M059J (cell line): ENCODE results near the gene NOP9. TPM values are rescaled to one million over a fixed set of nuclear protein-coding genes. Genes with fewer than 3 reads are reported as not detected.
"Not testable (repeated sequence)": the region's sequence is repeated elsewhere in the genome, so short reads cannot be mapped to it uniquely, and the experiment has no call there.

ENCODE experiments used
- DNase-seq: peaks from one replicate; pipeline ENCODE4 v3.0.0-alpha.2; 2012; ENCODE audit warnings: low read depth
- total RNA-seq: library from RNA; depleted of rRNA; stranded (reverse); fragments of >200 nt; shearing (Covaris generic); gene quantifications from 2 replicates; pipeline ENCODE4 v1.2.3, GENCODE V29; 2014; rRNA removed

Gene NOP9
- total RNA-seq, 1 experiment from 2014 or later = 14.0 TPM

- no peak for DNase-seq
Measured at GRCh38 chr14:24351517-24351916, 51.9 kb downstream of the NOP9 start.

GRCh38 chr14:24353559-24354481, 54.2 kb downstream of the NOP9 start:
- DNase-seq = no peak

- DNase-seq = not testable (repeated sequence)
Measured at GRCh38 chr14:24354482-24354825, 54.8 kb downstream of the NOP9 start.

- no peak for DNase-seq
Measured at GRCh38 chr14:24355009-24355408, 55.4 kb downstream of the NOP9 start.

GRCh38 chr14:24356208-24356607, 56.6 kb downstream of the NOP9 start:
- no peak for DNase-seq

Other genes with a start within 250 kb of the NOP9 start
- gene CARMIL3, start 247.8 kb upstream of the NOP9 start, total RNA-seq = not detected in 2 replicates
- not detected in 2 replicates for gene CPNE6, start 228.3 kb upstream of the NOP9 start, total RNA-seq
- gene PCK2, start 205.5 kb upstream of the NOP9 start, total RNA-seq = 3.5 and 15.6 TPM in 2 replicates
- 67.7 and 78.7 TPM in 2 replicates for gene DCAF11, start 185.1 kb upstream of the NOP9 start, total RNA-seq
- 1.3 and 4.9 TPM in 2 replicates for gene NRL, start 184.9 kb upstream of the NOP9 start, total RNA-seq
- gene FITM1, start 169.2 kb upstream of the NOP9 start, total RNA-seq = 0.27 TPM in 1 of 2 replicates, not detected in the other
- gene PSME1, start 163.7 kb upstream of the NOP9 start, total RNA-seq = 358 and 437 TPM in 2 replicates
- gene EMC9, start 158.3 kb upstream of the NOP9 start, total RNA-seq = 30.1 and 30.6 TPM in 2 replicates
- 342 and 389 TPM in 2 replicates for gene PSME2, start 153.2 kb upstream of the NOP9 start, total RNA-seq
- gene RNF31, start 152.4 kb upstream of the NOP9 start, total RNA-seq = 64.9 and 68.0 TPM in 2 replicates
- 153 and 160 TPM in 2 replicates for gene IRF9, start 138.6 kb upstream of the NOP9 start, total RNA-seq
- gene REC8, start 127.8 kb upstream of the NOP9 start, total RNA-seq = 1.3 and 4.8 TPM in 2 replicates
- gene IPO4, start 111.0 kb upstream of the NOP9 start, total RNA-seq = 26.8 and 141 TPM in 2 replicates
- gene TM9SF1, start 104.4 kb upstream of the NOP9 start, total RNA-seq = 132 and 141 TPM in 2 replicates
- gene TSSK4, start 94.2 kb upstream of the NOP9 start, total RNA-seq = not detected in 2 replicates
- 36.5 and 44.8 TPM in 2 replicates for gene CHMP4A, start 86.4 kb upstream of the NOP9 start, total RNA-seq
- 16.9 and 23.4 TPM in 2 replicates for gene MDP1, start 83.8 kb upstream of the NOP9 start, total RNA-seq
- 335 and 388 TPM in 2 replicates for gene NEDD8, start 67.5 kb upstream of the NOP9 start, total RNA-seq
- 85.6 and 114 TPM in 2 replicates for gene GMPR2, start 66.9 kb upstream of the NOP9 start, total RNA-seq
- gene TINF2, start 57.2 kb upstream of the NOP9 start, total RNA-seq = 45.9 and 58.1 TPM in 2 replicates
- gene TGM1, start 36.7 kb upstream of the NOP9 start, total RNA-seq = 0.05 and 0.12 TPM in 2 replicates
- 15.4 and 17.7 TPM in 2 replicates for gene RABGGTA, start 28.3 kb upstream of the NOP9 start, total RNA-seq
- 15.4 and 20.9 TPM in 2 replicates for gene DHRS1, start 70 bp upstream of the NOP9 start, total RNA-seq
- gene CIDEB, start 8.1 kb downstream of the NOP9 start, total RNA-seq = not detected in 2 replicates
- 0.64 and 1.2 TPM in 2 replicates for gene LTB4R2, start 10.3 kb downstream of the NOP9 start, total RNA-seq
- gene LTB4R, start 11.7 kb downstream of the NOP9 start, total RNA-seq = 0.98 and 1.9 TPM in 2 replicates
- not detected in 2 replicates for gene ADCY4, start 35.2 kb downstream of the NOP9 start, total RNA-seq
- gene RIPK3, start 40.1 kb downstream of the NOP9 start, total RNA-seq = not detected in 2 replicates
- gene NFATC4, start 68.3 kb downstream of the NOP9 start, total RNA-seq = 0.37 and 0.44 TPM in 2 replicates
- gene NYNRIN, start 99.2 kb downstream of the NOP9 start, total RNA-seq = not detected in 2 replicates
- gene CBLN3, start 129.8 kb downstream of the NOP9 start, total RNA-seq = 0.15 and 1.2 TPM in 2 replicates
- gene KHNYN, start 130.1 kb downstream of the NOP9 start, total RNA-seq = 12.9 and 18.4 TPM in 2 replicates
- 12.4 and 13.2 TPM in 2 replicates for gene SDR39U1, start 142.9 kb downstream of the NOP9 start, total RNA-seq
- not detected in 2 replicates for gene CMA1, start 208.4 kb downstream of the NOP9 start, total RNA-seq